Endothelial cell of umbilical vein (primary cell): Measurements from ENCODE around the gene DPF3. TPM values are rescaled to one million over a fixed set of nuclear protein-coding genes. Genes with fewer than 3 reads are reported as not detected.

Experiments
- BruUV-seq: library from RNA; stranded (reverse); fragments of 400-500 nt; replicated peaks from 2 replicates; lab custom pipeline; 2021; lab: Mats Ljungman, UMichigan
- CTCF ChIA-PET: fragments of 300-600, 350-600 bp; sonication (Branson Sonifier 250); formaldehyde crosslinking; loops from one replicate; lab custom pipeline; 2021; ENCODE audit warnings: antibody characterized with exemption, inconsistent platforms; lab: Charles Lee
- POLR2A ChIA-PET: fragments of 300-600, 350-600 bp; sonication (Branson Sonifier 250); formaldehyde crosslinking; loops from one replicate; lab custom pipeline; 2021; ENCODE audit warnings: antibody characterized with exemption, inconsistent platforms; lab: Charles Lee
- DNase-seq: peaks from one replicate; pipeline ENCODE4 v3.0.0-alpha.2; 2011; ENCODE audit warnings: low read depth, low spot score
- FAIRE-seq: peaks from 2 replicates; lab custom pipeline; 2011; peaks lifted over from hg19 to GRCh38; lab: Jason Lieb, UNC
- H2AFZ ChIP-seq: 2 replicates; pipeline ENCODE4 v1.6.0; 2012; ENCODE audit warnings: low read depth, low read length, control low read depth, inconsistent platforms
- H3K27ac ChIP-seq: 2 replicates; pipeline ENCODE4 v1.5.1; 2011; ENCODE audit warnings: low read depth, mild to moderate bottlenecking, control low read depth, low read length, moderate library complexity; ENCODE audit not compliant: insufficient read depth
- H3K27me3 ChIP-seq, 2 experiments: 2 replicates each; pipeline versions ENCODE4 v1.6.0 to v1.6.1; 2011; ENCODE audit warnings: low read length in 2 of 2, mixed read lengths in 1 of 2; ENCODE audit not compliant: control insufficient read depth in 2 of 2, insufficient read depth in 2 of 2
- H3K36me3 ChIP-seq, 2 experiments: 2 replicates in 1 of 2; 3 replicates in 1 of 2; pipeline ENCODE4 v1.5.1; 2011; ENCODE audit warnings: low read length in 2 of 2, mild to moderate bottlenecking in 1 of 2, moderate library complexity in 1 of 2; ENCODE audit not compliant: control insufficient read depth in 2 of 2, insufficient read depth in 2 of 2; ENCODE audit errors: extremely low read depth in 1 of 2
- H3K4me1 ChIP-seq: 3 replicates; pipeline ENCODE4 v1.5.1; 2011; ENCODE audit warnings: mild to moderate bottlenecking, low read length; ENCODE audit not compliant: control insufficient read depth, insufficient read depth; ENCODE audit errors: extremely low read depth
- H3K4me2 ChIP-seq: 2 replicates; pipeline ENCODE4 v1.6.1; 2011; ENCODE audit warnings: low read length, control low read depth, mixed read lengths; ENCODE audit not compliant: insufficient read depth
- H3K4me3 ChIP-seq, 3 experiments: fragments of 200-600 bp in 1 of 3; sonication (generic), shearing (Covaris generic) in 1 of 3; replicated peaks in 1 of 3; 2 replicates each; pipeline ENCODE4 v1.5.1; 2011 to 2016; ENCODE audit warnings: control low read depth in 3 of 3, low read length in 3 of 3, mild to moderate bottlenecking in 2 of 3, inconsistent platforms in 1 of 3, low read depth in 1 of 3, moderate library complexity in 1 of 3; ENCODE audit not compliant: insufficient read depth in 1 of 3
- H3K79me2 ChIP-seq: 2 replicates; pipeline ENCODE4 v1.6.0; 2012; ENCODE audit warnings: low read length, inconsistent platforms; ENCODE audit not compliant: control insufficient read depth, insufficient read depth
- H3K9ac ChIP-seq: replicated peaks from 2 replicates; pipeline ENCODE3; 2011; ENCODE audit warnings: low read length, control low read depth; ENCODE audit not compliant: insufficient read depth; ENCODE audit errors: extremely low read depth
- H3K9me1 ChIP-seq: replicated peaks from 3 replicates; pipeline ENCODE4 v1.6.0; 2011; ENCODE audit warnings: mild to moderate bottlenecking, low read length; ENCODE audit not compliant: control insufficient read depth, insufficient read depth; ENCODE audit errors: extremely low read depth
- H3K9me3 ChIP-seq: replicated peaks from 2 replicates; pipeline ENCODE4 v1.5.1; 2012; ENCODE audit warnings: low read length, inconsistent platforms; ENCODE audit not compliant: control insufficient read depth, insufficient read depth
- H4K20me1 ChIP-seq: replicated peaks from 2 replicates; pipeline ENCODE3; 2011; ENCODE audit warnings: mild to moderate bottlenecking, low read length; ENCODE audit not compliant: control insufficient read depth, insufficient read depth; ENCODE audit errors: extremely low read depth
- EZH2 ChIP-seq: IDR thresholded peaks from 2 replicates; pipeline ENCODE4 v1.6.1; 2012; ENCODE audit warnings: borderline replicate concordance, low read depth, mild to moderate bottlenecking, moderate library complexity, low read length, inconsistent platforms; ENCODE audit not compliant: severe bottlenecking
- FOS ChIP-seq: IDR thresholded peaks from 2 replicates; pipeline ENCODE4 v1.6.1; 2011; ENCODE audit warnings: mild to moderate bottlenecking, low read length, moderate library complexity, borderline replicate concordance; ENCODE audit not compliant: insufficient read depth
- GATA2 ChIP-seq: IDR thresholded peaks from 2 replicates; pipeline ENCODE4 v1.7.0; 2011; ENCODE audit warnings: low read depth, mild to moderate bottlenecking, moderate library complexity, mixed read lengths, low read length; ENCODE audit not compliant: insufficient read length, insufficient read depth
- JUN ChIP-seq: IDR thresholded peaks from 2 replicates; pipeline ENCODE4 v1.6.1; 2011; ENCODE audit warnings: borderline replicate concordance, low read depth; ENCODE audit not compliant: insufficient read length, insufficient read depth
- MYC ChIP-seq: IDR thresholded peaks from one replicate; pipeline ENCODE4 v1.6.1; 2011; ENCODE audit warnings: mild to moderate bottlenecking, low read depth, low read length
- POLR2A ChIP-seq: IDR thresholded peaks from 2 replicates; pipeline ENCODE4 v1.6.1; 2012; ENCODE audit warnings: low read depth, mild to moderate bottlenecking, control low read depth, low read length
- POLR2AphosphoS5 ChIP-seq: IDR thresholded peaks from 2 replicates; pipeline ENCODE4 v1.6.1; 2012; ENCODE audit warnings: low read depth, mild to moderate bottlenecking, control low read depth, low read length, moderate library complexity; ENCODE audit not compliant: insufficient read depth
- dilution Hi-C: fragments of 300-500 bp; cut with MboI; formaldehyde crosslinking; loops from one replicate; pipeline ENCODE4 v1.15.0; 2019; ENCODE audit warnings: low sequenced_read_pairs; ENCODE audit not compliant: extremely low pct_ligation_motif_present
- intact Hi-C: fragments of 100-400 bp; cut with micrococcal nuclease; formaldehyde crosslinking; loops from one replicate; pipeline ENCODE4 v1.10.0; 2022
- polyA plus RNA-seq, 4 experiments: library from polyadenylated mRNA; depleted of rRNA in 3 of 4; stranded (reverse) in 3 of 4; unstranded in 1 of 4; fragments of >200 nt; gene quantifications; 2 replicates each; pipeline versions ENCODE4 v1.2.1 to v1.2.3, GENCODE V29; 2011 to 2012; ENCODE audit warnings: missing spikeins in 1 of 4
- total RNA-seq: library from RNA; stranded (reverse); gene quantifications from 2 replicates; pipeline ENCODE4 v1.2.3, GENCODE V29; 2021
- TF ChIP-seq, protein P1 (sequence below): IDR thresholded peaks from 2 replicates; pipeline ENCODE4 v1.6.1; 2011; ENCODE audit not compliant: insufficient read depth, insufficient read length
- TF ChIP-seq, protein P2 (sequence below), 2 donors: IDR thresholded peaks; 1 replicate in 1 of 2; 2 replicates in 1 of 2; pipeline ENCODE4 v1.5.1; 2011; ENCODE audit warnings: low read length in 2 of 2, mild to moderate bottlenecking in 2 of 2, moderate library complexity in 2 of 2, control low read depth in 1 of 2, inconsistent platforms in 1 of 2, low read depth in 1 of 2; ENCODE audit not compliant: insufficient read depth in 1 of 2; ENCODE audit errors: extremely low read depth in 1 of 2

The DPF3 gene
- total and polyA plus RNA-seq, 2 donors (not counting 3 experiments of a cell fraction or from before 2014, with no cell fraction given) = 2.4 to 3.5 TPM

GRCh38 chr14:72652179-72652578 lies 241.7 kb downstream of the DPF3 start:
- Histone ChIP-seq H3K36me3 (no peaks in the 10 kb centered on the region), H3K4me1 (peaks cover 40% of the 10 kb centered on the region), H3K4me3 (no peak overlapping the region), H3K79me2 (no peaks in the 10 kb centered on the region), H2AFZ (no peak overlapping the region), H3K9me3 (no peaks in the 10 kb centered on the region), H3K4me2 (no peak overlapping the region), H3K9me1 (no peaks in the 10 kb centered on the region), H4K20me1 (no peaks in the 10 kb centered on the region), H3K27ac (no peak overlapping the region), H3K27me3 (no peaks in the 10 kb centered on the region), H3K9ac (no peak overlapping the region)
- FAIRE-seq (no peak), DNase-seq (no peak)
- POLR2A ChIA-PET = no interaction called here
- BruUV-seq = no TSS peak
- TF ChIP-seq POLR2A (no peak), JUN (no peak), POLR2AphosphoS5 (no peak), FOS (no peak), MYC (no peak)
- TF ChIP-seq, protein P1, sequence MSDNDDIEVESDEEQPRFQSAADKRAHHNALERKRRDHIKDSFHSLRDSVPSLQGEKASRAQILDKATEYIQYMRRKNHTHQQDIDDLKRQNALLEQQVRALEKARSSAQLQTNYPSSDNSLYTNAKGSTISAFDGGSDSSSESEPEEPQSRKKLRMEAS = no peak
- intact Hi-C loops (no loop called here), dilution Hi-C loops (no loop called here)
- CTCF ChIA-PET = interaction anchor here (0.8 to 1.6 kb wide), 3 partner anchors 9 to 135 kb away, joined by 3 to 8 read pairs (median 4); no protein-coding TSS in a partner anchor

GRCh38 chr14:72651714-72652113 lies 242.2 kb downstream of the DPF3 start:
- dilution Hi-C loops = no loop called here
- Histone ChIP-seq H3K4me3 (no peak overlapping the region), H4K20me1 (no peaks in the 10 kb centered on the region), H3K27me3 (no peaks in the 10 kb centered on the region), H3K27ac (peak overlapping the region; percentile 39), H3K36me3 (no peaks in the 10 kb centered on the region), H3K79me2 (no peaks in the 10 kb centered on the region), H3K9me3 (no peaks in the 10 kb centered on the region), H3K4me2 (peak overlapping the region; percentile 53), H3K4me1 (peaks cover 45% of the 10 kb centered on the region), H2AFZ (no peak overlapping the region), H3K9ac (no peak overlapping the region), H3K9me1 (no peaks in the 10 kb centered on the region)
- ChIA-PET POLR2A (no interaction called here), CTCF (interaction anchor here (0.8 to 1.6 kb wide), 4 partner anchors 9 to 135 kb away, joined by 3 to 8 read pairs (median 4); no protein-coding TSS in a partner anchor)
- no peak for DNase-seq
- peak; percentile 37 for FAIRE-seq
- no TSS peak for BruUV-seq
- intact Hi-C loops = loop anchor here (1.0 kb wide), 1 partner anchor 14 kb away; no protein-coding TSS in a partner anchor
- no peak for TF ChIP-seq EZH2
- no peak for TF ChIP-seq GATA2
- TF ChIP-seq, protein P2, sequence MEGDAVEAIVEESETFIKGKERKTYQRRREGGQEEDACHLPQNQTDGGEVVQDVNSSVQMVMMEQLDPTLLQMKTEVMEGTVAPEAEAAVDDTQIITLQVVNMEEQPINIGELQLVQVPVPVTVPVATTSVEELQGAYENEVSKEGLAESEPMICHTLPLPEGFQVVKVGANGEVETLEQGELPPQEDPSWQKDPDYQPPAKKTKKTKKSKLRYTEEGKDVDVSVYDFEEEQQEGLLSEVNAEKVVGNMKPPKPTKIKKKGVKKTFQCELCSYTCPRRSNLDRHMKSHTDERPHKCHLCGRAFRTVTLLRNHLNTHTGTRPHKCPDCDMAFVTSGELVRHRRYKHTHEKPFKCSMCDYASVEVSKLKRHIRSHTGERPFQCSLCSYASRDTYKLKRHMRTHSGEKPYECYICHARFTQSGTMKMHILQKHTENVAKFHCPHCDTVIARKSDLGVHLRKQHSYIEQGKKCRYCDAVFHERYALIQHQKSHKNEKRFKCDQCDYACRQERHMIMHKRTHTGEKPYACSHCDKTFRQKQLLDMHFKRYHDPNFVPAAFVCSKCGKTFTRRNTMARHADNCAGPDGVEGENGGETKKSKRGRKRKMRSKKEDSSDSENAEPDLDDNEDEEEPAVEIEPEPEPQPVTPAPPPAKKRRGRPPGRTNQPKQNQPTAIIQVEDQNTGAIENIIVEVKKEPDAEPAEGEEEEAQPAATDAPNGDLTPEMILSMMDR (IDR thresholded peaks at IDR 0.05; ENCODE audit: extremely low read depth in 1 of 2, insufficient read depth in 1 of 2, low read depth in 1 of 2, low read length in 2 of 2) = no peak
- no peak for TF ChIP-seq JUN
- no peak for TF ChIP-seq POLR2AphosphoS5
- TF ChIP-seq FOS = no peak
- TF ChIP-seq, protein P1 = no peak
- TF ChIP-seq POLR2A = no peak
- no peak for TF ChIP-seq MYC
